KMS-11 (cell line): ENCODE data around the gene KLRB1.

Source experiments
- H2AFZ ChIP-seq: fragments of 200-600 bp; sonication (generic); 2 replicates; pipeline ENCODE4 v1.6.1; 2016; ENCODE audit warnings: antibody characterized with exemption, mixed run types, low read depth
- H3K27ac ChIP-seq: fragments of 200-600 bp; sonication (generic); 2 replicates; pipeline ENCODE4 v1.6.1; 2016; ENCODE audit warnings: mild to moderate bottlenecking, mixed run types
- H3K27me3 ChIP-seq: fragments of 200-600 bp; sonication (generic); 2 replicates; pipeline ENCODE4 v1.6.1; 2017; ENCODE audit warnings: mild to moderate bottlenecking, low read depth, mixed run types, moderate library complexity; ENCODE audit not compliant: insufficient read depth
- H3K36me3 ChIP-seq: fragments of 200-600 bp; sonication (generic); 2 replicates; pipeline ENCODE4 v1.6.1; 2017; ENCODE audit warnings: mild to moderate bottlenecking, mixed run types; ENCODE audit not compliant: insufficient read depth
- H3K4me1 ChIP-seq: fragments of 200-600 bp; sonication (generic); 2 replicates; pipeline ENCODE4 v1.6.1; 2016; ENCODE audit warnings: mild to moderate bottlenecking, low read depth, mixed run types; ENCODE audit not compliant: poor library complexity, severe bottlenecking
- H3K4me2 ChIP-seq: fragments of 200-600 bp; sonication (generic); 2 replicates; pipeline ENCODE4 v1.7.0; 2016; ENCODE audit warnings: mild to moderate bottlenecking, mixed run types
- H3K4me3 ChIP-seq: fragments of 200-600 bp; sonication (generic); IDR thresholded peaks from 2 replicates; pipeline ENCODE4 v1.6.1; 2017; ENCODE audit warnings: low read depth, low read length, mixed read lengths; ENCODE audit not compliant: insufficient read depth
- H3K79me2 ChIP-seq: fragments of 200-600 bp; sonication (generic); 2 replicates; pipeline ENCODE4 v1.6.1; 2016; ENCODE audit warnings: low read depth, mixed run types; ENCODE audit not compliant: insufficient read depth
- H3K9ac ChIP-seq: fragments of 200-600 bp; sonication (generic); 2 replicates; pipeline ENCODE4 v1.6.1; 2016; ENCODE audit warnings: mild to moderate bottlenecking, mixed run types
- H4K20me1 ChIP-seq: fragments of 200-600 bp; sonication (generic); 2 replicates; pipeline ENCODE4 v1.6.1; 2016; ENCODE audit warnings: mild to moderate bottlenecking, mixed run types; ENCODE audit not compliant: insufficient read depth
- CTCF ChIP-seq: fragments of 200-600 bp; sonication (generic); conservative IDR thresholded peaks from 2 replicates; pipeline ENCODE4 v1.6.1; 2017; ENCODE audit warnings: low read depth, mild to moderate bottlenecking, antibody characterized with exemption, low read length, moderate library complexity, mixed read lengths

Gene KLRB1

GRCh38 chr12:9643266-9643660 is 35.5 kb upstream of the KLRB1 start:
- H3K79me2 ChIP-seq = peaks cover under 1% of the 10 kb centered on the region; the same call in 1 of the 2 replicates
- H3K9ac ChIP-seq = no peak overlapping the region
- no peak overlapping the region for H3K27ac ChIP-seq
- H3K4me3 ChIP-seq = no peak overlapping the region
- no peak for TF ChIP-seq CTCF
- H2AFZ ChIP-seq = no peak overlapping the region
- H3K36me3 ChIP-seq = no peaks in the 10 kb centered on the region
- peaks cover 58% of the 10 kb centered on the region for H3K4me1 ChIP-seq
- H3K27me3 ChIP-seq = no peaks in the 10 kb centered on the region
- H3K4me2 ChIP-seq = no peak overlapping the region; the same call in 1 of the 2 replicates
- H4K20me1 ChIP-seq = no peaks in the 10 kb centered on the region

- Histone ChIP-seq H3K27me3 (no peaks in the 10 kb centered on the region), H3K4me1 (peaks cover 58% of the 10 kb centered on the region), H3K4me2 (peak overlapping the region; percentile 53), H3K79me2 (no peaks in the 10 kb centered on the region), H2AFZ (no peak overlapping the region), H4K20me1 (no peaks in the 10 kb centered on the region), H3K9ac (no peak overlapping the region), H3K4me3 (no peak overlapping the region), H3K36me3 (no peaks in the 10 kb centered on the region), H3K27ac (no peak overlapping the region)
- no peak for TF ChIP-seq CTCF
These were observed 35.0 kb upstream of the KLRB1 start for GRCh38 chr12:9642606-9643265.

- Histone ChIP-seq H3K4me3 (no peak overlapping the region), H4K20me1 (no peaks in the 10 kb centered on the region), H2AFZ (no peak overlapping the region), H3K4me1 (peaks cover 39% of the 10 kb centered on the region), H3K27me3 (no peaks in the 10 kb centered on the region), H3K79me2 (no peaks in the 10 kb centered on the region), H3K9ac (no peak overlapping the region), H3K36me3 (no peaks in the 10 kb centered on the region), H3K27ac (no peak overlapping the region), H3K4me2 (no peak overlapping the region)
- no peak for TF ChIP-seq CTCF
These were observed 32.3 kb upstream of the KLRB1 start for GRCh38 chr12:9640024-9640423.

- Histone ChIP-seq H3K36me3 (no peaks in the 10 kb centered on the region), H3K27me3 (no peaks in the 10 kb centered on the region), H3K79me2 (no peaks in the 10 kb centered on the region), H3K4me3 (no peak overlapping the region), H3K27ac (no peak overlapping the region), H4K20me1 (no peaks in the 10 kb centered on the region), H3K4me2 (no peak overlapping the region), H3K4me1 (peaks cover 23% of the 10 kb centered on the region), H2AFZ (no peak overlapping the region), H3K9ac (no peak overlapping the region)
- no peak for TF ChIP-seq CTCF
These were observed 29.1 kb upstream of the KLRB1 start for GRCh38 chr12:9636851-9637206.
